GM18511 (cell line): Measurements from ENCODE around the gene TEDDM1.
"Not testable (repeated sequence)": the region's sequence is repeated elsewhere in the genome, so short reads cannot be mapped to it uniquely, and the experiment has no call there.

Experiments
- ATAC-seq: cut with Tn5 transposase; IDR thresholded peaks from one replicate; pipeline ENCODE4 v1.9.1; 2021; ENCODE audit warnings: mild to moderate bottlenecking, moderate library complexity; ENCODE audit not compliant: unreplicated experiment

Gene TEDDM1

GRCh38 chr1:182381962-182382819 lies 18.3 kb downstream of the TEDDM1 start:
- ATAC-seq = no peak

DNA sequence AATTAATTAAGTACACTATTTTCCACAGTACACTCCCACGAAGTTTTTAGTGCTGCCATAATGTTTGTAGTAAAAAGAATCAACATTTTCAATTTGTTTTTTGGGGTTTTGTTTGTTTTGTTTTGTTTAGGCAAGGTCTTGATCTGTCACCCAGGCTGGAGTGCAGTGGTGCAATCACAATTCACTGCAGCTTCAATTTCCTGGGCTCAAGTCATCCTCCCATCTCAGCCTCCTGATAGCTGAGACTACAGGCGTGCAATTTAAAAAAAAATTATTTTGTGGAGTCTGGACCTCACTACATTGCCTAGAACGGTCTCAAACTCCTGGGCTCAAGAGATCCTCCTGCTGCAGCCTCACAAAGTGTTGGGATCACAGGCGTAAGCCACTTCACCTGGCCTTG lies 20.3 kb downstream of the TEDDM1 start:
- ATAC-seq = no peak

- ATAC-seq = not testable (repeated sequence)
These were observed 20.7 kb downstream of the TEDDM1 start for GRCh38 chr1:182379781-182380180.

DNA sequence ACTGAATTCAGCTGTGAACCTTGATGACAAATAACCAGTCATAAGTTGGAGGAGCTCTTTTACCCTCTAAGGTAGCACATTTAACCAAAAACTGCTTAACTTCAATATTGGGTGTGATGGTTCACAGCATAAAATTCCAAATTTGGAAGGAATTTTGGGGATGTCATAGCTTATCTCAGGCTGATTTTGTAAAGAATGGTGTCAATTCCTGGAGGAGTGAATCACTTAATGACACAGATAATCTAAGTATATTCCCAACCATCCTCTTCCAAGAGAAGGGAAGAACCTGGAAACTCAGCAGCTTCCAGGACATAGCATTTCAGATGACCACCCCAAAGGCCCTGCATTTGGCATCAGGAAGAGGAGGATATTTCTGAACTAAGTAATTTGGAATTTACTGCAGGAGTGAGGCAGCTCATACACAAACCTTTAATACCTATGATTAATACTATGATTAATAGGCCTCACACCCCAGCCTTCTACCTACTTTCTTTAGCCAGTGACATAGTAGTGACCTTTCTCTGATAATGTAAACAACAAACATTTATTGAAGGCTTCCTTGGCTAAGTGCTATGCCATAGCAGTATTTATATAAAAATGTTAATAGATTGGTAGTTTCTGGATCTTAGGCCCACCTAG lies 23.4 kb downstream of the TEDDM1 start:
- no peak for ATAC-seq

DNA sequence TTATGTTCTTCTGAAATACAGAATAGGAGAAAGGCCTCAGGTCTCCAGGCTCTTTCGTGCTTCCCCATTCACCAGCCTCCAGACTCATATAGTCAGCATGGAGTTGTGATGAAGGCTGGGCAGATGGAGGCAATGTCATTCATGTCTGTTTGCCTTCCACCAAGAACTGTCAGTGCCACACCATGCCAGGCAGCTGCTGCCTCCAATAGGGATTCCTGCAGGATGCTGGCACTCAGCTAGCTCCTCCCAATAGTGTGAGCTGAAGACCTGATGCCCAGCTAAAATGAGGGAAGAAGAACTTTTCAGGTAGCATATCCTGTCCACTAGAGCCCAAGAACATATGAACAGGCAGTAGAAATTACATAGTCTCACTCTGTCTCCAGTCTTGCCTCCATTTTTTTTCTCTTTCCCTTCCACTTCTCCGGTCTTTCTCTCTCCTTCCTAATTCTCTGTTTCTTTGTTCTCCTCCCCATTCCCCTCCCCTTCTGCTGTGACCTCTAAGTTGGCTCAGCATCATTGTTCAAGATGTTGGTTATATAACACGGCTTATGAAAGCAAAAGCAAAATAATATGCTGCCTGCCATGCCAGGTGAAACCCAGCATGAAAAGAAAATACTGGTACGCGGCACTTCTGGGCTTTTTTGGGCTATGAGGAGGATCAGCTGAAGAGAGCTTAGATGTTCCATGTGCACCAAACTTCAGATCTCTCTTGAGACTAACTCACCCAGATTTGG lies 26.2 kb downstream of the TEDDM1 start:
- no peak for ATAC-seq

DNA sequence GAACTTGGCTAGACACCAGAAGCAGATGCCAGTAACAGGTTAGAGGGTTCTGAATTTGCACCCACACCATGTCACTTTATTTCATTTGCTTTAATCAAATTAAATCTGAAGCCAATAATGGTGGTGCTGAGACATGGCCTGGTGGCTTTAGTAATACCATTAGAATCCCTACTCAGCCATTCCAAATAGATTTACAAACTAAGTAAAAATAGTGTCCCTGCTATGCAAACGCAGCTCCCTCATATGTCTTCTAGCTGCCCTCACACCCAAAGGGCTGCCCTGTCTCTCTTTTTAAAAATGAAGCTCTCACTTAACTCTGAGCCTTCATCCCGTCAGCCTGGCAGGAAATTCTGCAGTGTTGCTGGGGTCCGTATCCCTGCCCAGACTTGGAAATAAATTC lies 29.9 kb downstream of the TEDDM1 start:
- no peak for ATAC-seq

- no peak for ATAC-seq
These were observed 31.6 kb downstream of the TEDDM1 start for GRCh38 chr1:182368903-182369302.

DNA sequence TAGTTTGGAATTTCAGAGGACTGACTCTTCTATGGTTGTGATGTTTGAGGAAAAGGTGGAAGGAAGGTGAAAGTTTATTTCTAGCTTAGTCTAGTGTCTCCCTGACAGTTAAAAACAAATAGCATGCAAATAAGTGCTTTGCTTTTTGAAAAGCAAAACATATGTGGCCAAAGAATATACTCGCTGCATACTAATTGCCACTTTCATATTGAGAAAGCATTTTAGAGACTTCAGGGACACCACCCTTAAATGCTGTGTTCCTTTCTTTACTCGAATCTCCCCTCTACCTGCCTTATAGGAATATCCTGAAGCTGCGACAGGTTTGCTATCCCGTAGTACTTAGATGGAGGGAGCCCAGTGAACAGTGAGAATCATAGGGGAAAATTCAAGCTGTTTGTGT lies 32.1 kb downstream of the TEDDM1 start:
- no peak for ATAC-seq

- ATAC-seq = no peak
These were observed 32.5 kb downstream of the TEDDM1 start for GRCh38 chr1:182367926-182368325.

DNA sequence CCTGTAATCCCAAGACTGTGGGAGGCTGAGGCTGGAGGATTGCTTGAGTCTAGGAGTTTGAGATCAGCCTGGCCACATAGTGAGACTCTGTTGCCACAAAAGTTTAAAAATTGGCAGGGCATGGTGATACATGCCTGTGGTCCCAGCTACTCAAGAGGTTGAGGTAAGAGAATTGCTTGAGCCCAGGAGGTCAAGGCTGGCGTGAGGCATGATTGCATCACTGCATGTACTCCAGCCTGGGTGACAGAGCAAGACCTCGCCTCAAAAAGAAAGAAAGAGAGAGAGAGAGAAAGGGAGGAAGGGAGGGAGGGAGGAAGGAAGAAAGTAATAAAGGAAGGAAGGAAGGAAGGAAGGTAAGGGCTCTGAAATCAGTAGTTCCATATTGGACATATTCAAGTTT lies 33.9 kb downstream of the TEDDM1 start:
- no peak for ATAC-seq

DNA sequence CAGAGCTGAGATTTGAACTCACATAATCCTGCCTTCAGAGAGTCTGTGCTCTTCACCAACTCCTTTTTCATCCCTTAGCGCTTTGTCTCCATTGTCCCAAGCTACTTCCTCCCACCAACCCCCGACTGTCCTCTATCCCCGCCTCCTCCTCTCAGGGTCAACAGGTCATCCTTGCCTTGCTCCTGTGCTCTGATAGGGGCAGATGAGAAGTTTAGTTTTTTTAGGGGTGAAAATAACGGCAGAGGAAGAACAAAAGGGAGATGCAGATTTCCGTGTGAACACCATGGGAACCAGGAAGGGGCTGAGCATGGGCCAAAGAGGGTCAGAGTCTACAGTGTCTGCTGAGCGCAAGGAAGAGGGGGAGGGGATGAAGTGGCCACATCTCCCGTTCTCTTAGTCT lies 40.8 kb downstream of the TEDDM1 start:
- no peak for ATAC-seq

DNA sequence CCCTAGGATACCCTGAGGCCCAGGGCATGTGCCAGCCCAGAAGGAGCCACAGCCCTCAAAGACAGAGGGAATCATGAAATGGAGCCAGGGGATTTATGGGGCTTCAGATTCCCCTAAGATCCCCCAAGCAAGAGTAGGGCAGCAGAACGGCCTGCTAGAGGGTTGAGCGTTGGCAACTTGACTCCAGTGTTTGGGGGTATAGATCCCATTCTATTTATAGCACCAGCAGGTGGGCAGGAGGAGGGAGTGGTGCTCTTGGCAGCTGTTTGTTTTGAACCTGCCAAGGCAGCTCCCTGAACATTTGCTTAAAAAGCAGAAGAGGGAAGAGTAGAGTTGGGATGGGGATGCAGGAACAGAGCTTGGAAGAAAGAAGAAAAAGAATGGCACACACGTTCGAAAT lies 42.6 kb downstream of the TEDDM1 start:
- no peak for ATAC-seq

GRCh38 chr1:182357171-182357570 lies 43.3 kb downstream of the TEDDM1 start:
- no peak for ATAC-seq

DNA sequence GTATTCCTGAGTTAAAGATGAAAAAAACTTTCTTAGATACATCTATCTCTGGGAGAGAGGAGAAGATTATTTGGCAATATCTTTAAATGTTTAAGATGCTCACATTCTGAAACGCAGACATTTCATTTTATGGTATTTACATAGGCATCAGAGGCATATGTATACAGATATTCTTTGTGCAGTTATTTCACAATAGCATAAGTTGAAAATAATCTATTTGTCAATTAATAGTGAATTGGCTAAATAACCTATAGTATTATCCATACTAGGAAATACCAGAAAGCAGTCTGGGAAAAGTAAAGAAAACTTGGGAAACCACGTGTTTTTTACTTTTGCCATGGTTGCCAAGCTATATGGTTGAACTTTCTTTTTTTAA lies 44.8 kb downstream of the TEDDM1 start:
- ATAC-seq = no peak

DNA sequence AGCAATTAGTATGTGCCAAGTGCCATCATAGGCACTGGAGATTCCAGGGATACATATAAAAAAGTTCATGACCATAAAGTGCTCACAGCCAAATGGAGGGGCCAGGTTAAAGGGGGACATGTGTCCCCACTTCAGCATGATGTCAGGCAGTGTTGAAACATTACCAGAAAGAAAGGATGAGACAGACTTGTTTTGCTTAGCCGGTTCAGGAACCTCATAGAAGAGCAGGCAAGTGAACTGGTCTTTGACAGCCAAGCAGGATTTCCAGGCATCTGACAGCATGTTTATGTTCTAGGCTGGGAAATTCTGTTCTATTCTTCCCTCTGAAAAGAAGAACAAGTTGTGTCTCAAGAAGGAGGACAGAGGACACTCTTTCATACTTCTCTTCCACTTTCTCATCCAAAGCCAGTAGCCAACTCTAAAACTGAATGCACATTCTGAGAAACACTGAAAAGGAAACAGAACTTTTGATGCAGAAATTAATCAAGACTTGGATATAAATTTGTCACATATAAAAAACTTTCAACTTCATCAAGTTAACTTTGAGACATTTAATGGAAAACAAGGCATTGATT lies 48.6 kb downstream of the TEDDM1 start:
- no peak for ATAC-seq

GRCh38 chr1:182350839-182351238 lies 49.6 kb downstream of the TEDDM1 start:
- ATAC-seq = no peak

DNA sequence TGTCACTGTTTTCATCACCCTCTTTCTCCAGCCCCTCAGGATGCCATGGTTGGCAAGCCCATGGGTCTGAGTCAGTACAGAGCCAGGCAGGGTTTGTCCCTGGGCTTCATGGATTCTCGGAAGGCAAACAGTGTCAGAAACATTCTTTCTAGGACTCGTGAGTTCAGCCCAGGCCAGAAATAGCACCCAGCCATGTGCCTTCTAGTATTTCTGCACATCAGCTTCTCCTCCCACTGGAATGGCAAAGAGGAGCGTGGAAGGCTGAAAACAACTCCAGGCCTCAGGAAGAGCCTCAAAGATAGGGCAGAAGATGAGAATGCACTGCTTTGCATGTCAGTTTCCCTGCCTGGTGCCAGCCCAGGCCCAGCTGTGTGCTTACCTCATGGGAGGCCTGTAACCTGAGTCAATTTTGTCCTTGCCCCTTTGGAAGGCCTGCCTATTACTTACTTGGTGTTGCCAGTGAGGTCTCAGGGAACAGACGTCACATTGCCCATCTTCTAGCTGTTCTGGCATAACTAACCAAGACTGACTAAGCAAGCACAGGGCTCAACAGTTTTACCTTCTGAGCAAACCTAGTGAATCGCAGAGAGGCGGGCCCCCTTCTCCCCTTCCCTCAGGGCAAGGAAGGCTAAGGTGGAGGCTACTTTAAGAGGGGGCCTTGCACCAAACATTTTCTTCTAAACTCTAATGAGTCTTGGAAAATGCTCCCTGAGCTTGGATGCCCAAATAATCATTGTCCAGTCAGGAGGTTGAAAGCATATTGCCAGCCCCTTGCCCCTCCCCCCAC lies 51.3 kb downstream of the TEDDM1 start:
- ATAC-seq = no peak
